SK-N-SH (cell line): ENCODE data around the gene CNTNAP1. TPM values are rescaled to one million over a fixed set of nuclear protein-coding genes. Genes with fewer than 3 reads are reported as not detected.

ENCODE experiments used
- CTCF ChIA-PET: fragments of 300-600, 350-600 bp; formaldehyde crosslinking; extraction: SDS; loops from one replicate; lab custom pipeline; 2021; lab: Yijun Ruan, JAX
- POLR2A ChIA-PET: fragments of 350-600 bp; sonication (Branson Sonifier 250); formaldehyde crosslinking; extraction: SDS; loops from one replicate; lab custom pipeline; 2020; ENCODE audit warnings: antibody characterized with exemption, inconsistent platforms; lab: Yijun Ruan, JAX
- DNase-seq: peaks from one replicate; pipeline ENCODE4 v3.0.0; 2012
- H2AFZ ChIP-seq: fragments of 200-600 bp; sonication (generic); 2 replicates; pipeline ENCODE4 v1.8.1; 2016; ENCODE audit warnings: antibody characterized with exemption, mild to moderate bottlenecking, low read depth
- H3F3A ChIP-seq: fragments of 200-600 bp; sonication (generic); replicated peaks from 2 replicates; pipeline ENCODE3; 2016; ENCODE audit warnings: antibody characterized with exemption, mild to moderate bottlenecking; ENCODE audit not compliant: insufficient read depth
- H3K27ac ChIP-seq, 2 experiments: fragments of 200-500 bp in 1 of 2; fragments of 200-600 bp in 1 of 2; sonication (Bioruptor generic) in 1 of 2; sonication (generic), shearing (Covaris generic) in 1 of 2; 2 replicates each; pipeline versions ENCODE4 v1.5.1 to v1.6.1; 2014 to 2016; ENCODE audit warnings: low read depth in 2 of 2, inconsistent platforms in 1 of 2, low read length in 1 of 2, mild to moderate bottlenecking in 1 of 2, mixed read lengths in 1 of 2
- H3K27me3 ChIP-seq: fragments of 200-600 bp; sonication (generic), shearing (Covaris generic); 2 replicates; pipeline ENCODE4 v1.6.1; 2016; ENCODE audit warnings: mixed run types; ENCODE audit not compliant: insufficient read depth
- H3K36me3 ChIP-seq, 2 experiments: fragments of 200-500 bp in 1 of 2; fragments of 200-600 bp in 1 of 2; sonication (Bioruptor generic) in 1 of 2; sonication (generic) in 1 of 2; replicated peaks in 1 of 2; 2 replicates each; pipeline versions ENCODE3 to v1.5.1; 2014 to 2016; ENCODE audit warnings: low read length in 1 of 2, mild to moderate bottlenecking in 1 of 2; ENCODE audit not compliant: insufficient read depth in 2 of 2, control insufficient read depth in 1 of 2
- H3K4me1 ChIP-seq, 2 experiments: fragments of 200-500 bp in 1 of 2; fragments of 200-600 bp in 1 of 2; sonication (Bioruptor generic) in 1 of 2; sonication (generic), shearing (Covaris generic) in 1 of 2; 2 replicates each; pipeline versions ENCODE4 v1.5.1 to v1.6.1; 2014 to 2016; ENCODE audit warnings: low read depth in 1 of 2, low read length in 1 of 2, mixed run types in 1 of 2; ENCODE audit not compliant: insufficient read depth in 2 of 2, control insufficient read depth in 1 of 2
- H3K4me2 ChIP-seq: fragments of 200-600 bp; sonication (generic), shearing (Covaris generic); 2 replicates; pipeline ENCODE4 v1.6.1; 2017; ENCODE audit warnings: mixed run types
- H3K4me3 ChIP-seq, 2 experiments: fragments of 200-500 bp in 1 of 2; fragments of 200-600 bp in 1 of 2; sonication (Bioruptor generic) in 1 of 2; sonication (generic), shearing (Covaris generic) in 1 of 2; 2 replicates each; pipeline versions ENCODE4 v1.5.1 to v1.8.1; 2014 to 2016; ENCODE audit warnings: low read depth in 2 of 2, inconsistent platforms in 1 of 2, low read length in 1 of 2, mild to moderate bottlenecking in 1 of 2, mixed read lengths in 1 of 2, moderate library complexity in 1 of 2
- H3K79me2 ChIP-seq: fragments of 200-600 bp; sonication (generic); 2 replicates; pipeline ENCODE4 v1.8.1; 2017; ENCODE audit warnings: mild to moderate bottlenecking; ENCODE audit not compliant: insufficient read depth
- H3K9ac ChIP-seq: fragments of 200-600 bp; sonication (generic); 2 replicates; pipeline ENCODE4 v1.6.1; 2017; ENCODE audit warnings: mixed run types
- H3K9me2 ChIP-seq: fragments of 200-600 bp; sonication (generic); 2 replicates; pipeline ENCODE4 v1.6.1; 2017; ENCODE audit warnings: mixed run types
- H3K9me3 ChIP-seq: fragments of 200-600 bp; sonication (generic); 2 replicates; pipeline ENCODE4 v1.6.1; 2017; ENCODE audit warnings: mixed run types, mild to moderate bottlenecking, moderate library complexity
- H4K20me1 ChIP-seq: fragments of 200-600 bp; sonication (generic); 2 replicates; pipeline ENCODE4 v1.6.1; 2017; ENCODE audit warnings: mild to moderate bottlenecking, mixed run types; ENCODE audit not compliant: insufficient read depth
- CTCF ChIP-seq: fragments of 200-600 bp; sonication (generic); IDR thresholded peaks from 2 replicates; pipeline ENCODE4 v1.6.1; 2017; ENCODE audit warnings: antibody characterized with exemption, mild to moderate bottlenecking, moderate library complexity
- ELF1 ChIP-seq: IDR thresholded peaks from 2 replicates; pipeline ENCODE4 v1.4.0; 2012
- EP300 ChIP-seq, 2 experiments: IDR thresholded peaks; 2 replicates each; pipeline versions ENCODE4 v1.4.0 to v1.6.1; 2012; ENCODE audit warnings: borderline replicate concordance in 1 of 2, low read depth in 1 of 2, low read length in 1 of 2
- EZH2phosphoT487 ChIP-seq: fragments of 200-600 bp; sonication (generic); IDR thresholded peaks from 2 replicates; pipeline ENCODE4 v1.6.1; 2017; ENCODE audit warnings: low read depth, mixed run types, mild to moderate bottlenecking, antibody characterized with exemption, moderate library complexity, borderline replicate concordance
- FOSL2 ChIP-seq: IDR thresholded peaks from 2 replicates; pipeline ENCODE4 v1.4.0; 2012; ENCODE audit warnings: low read depth, mild to moderate bottlenecking, moderate library complexity, borderline replicate concordance
- FOXM1 ChIP-seq: IDR thresholded peaks from 2 replicates; pipeline ENCODE4 v1.4.0; 2012; ENCODE audit warnings: low read depth, mild to moderate bottlenecking
- GABPA ChIP-seq: IDR thresholded peaks from 2 replicates; pipeline ENCODE4 v1.4.0; 2012; ENCODE audit warnings: low read depth, mild to moderate bottlenecking
- IRF3 ChIP-seq: fragments of 150-350 bp; IDR thresholded peaks from 2 replicates; pipeline ENCODE4 v1.6.1; 2016; ENCODE audit warnings: mild to moderate bottlenecking, low read depth, low read length
- MEF2A ChIP-seq: IDR thresholded peaks from 2 replicates; pipeline ENCODE4 v1.4.0; 2012; ENCODE audit warnings: low read depth, borderline replicate concordance
- MXI1 ChIP-seq: IDR thresholded peaks from 2 replicates; pipeline ENCODE4 v1.6.1; 2012; ENCODE audit warnings: mild to moderate bottlenecking, low read depth, low read length, improper control_type of control experiment
- POLR2AphosphoS5 ChIP-seq: IDR thresholded peaks from 2 replicates; pipeline ENCODE4 v1.6.1; 2012; ENCODE audit warnings: low read depth, low read length
- REST ChIP-seq: IDR thresholded peaks from 2 replicates; pipeline ENCODE4 v1.6.1; 2012; ENCODE audit warnings: mild to moderate bottlenecking, low read depth, low read length, moderate library complexity
- RFX5 ChIP-seq: IDR thresholded peaks from 2 replicates; pipeline ENCODE4 v1.6.1; 2012; ENCODE audit warnings: mild to moderate bottlenecking, improper control_type of control experiment, low read length
- SMC3 ChIP-seq: IDR thresholded peaks from 2 replicates; pipeline ENCODE4 v1.6.1; 2012; ENCODE audit warnings: low read depth, low read length, improper control_type of control experiment
- USF1 ChIP-seq: IDR thresholded peaks from 2 replicates; pipeline ENCODE4 v1.4.0; 2012; ENCODE audit warnings: low read depth, borderline replicate concordance
- YY1 ChIP-seq: IDR thresholded peaks from 2 replicates; pipeline ENCODE4 v1.4.0; 2012; ENCODE audit warnings: low read depth, mild to moderate bottlenecking
- ZBTB33 ChIP-seq: IDR thresholded peaks from 2 replicates; pipeline ENCODE4 v1.4.0; 2012; ENCODE audit warnings: low read depth, borderline replicate concordance
- WGBS: methylation state at CpG from one replicate; pipeline ENCODE4 v1.1.6; 2017; ENCODE audit warnings: low lambda C conversion rate; 5-methylcytosine and 5-hydroxymethylcytosine counted together
- polyA plus RNA-seq, 3 experiments: library from polyadenylated mRNA; depleted of rRNA; stranded (reverse); fragments of >200 nt; gene quantifications; 2 replicates each; pipeline ENCODE4 v1.2.3, GENCODE V29; 2012

CNTNAP1 gene
- polyA plus RNA-seq, 1 of the 3 experiments (the other 2 are of a cell fraction), result 92.7 TPM

- Histone ChIP-seq H3K4me2 (no peak overlapping the region; the same call in 1 of the 2 replicates), H3K9me2 (no peaks in the 10 kb centered on the region), H3K4me3 (no peak overlapping the region), H3K36me3 (peaks cover 15 to 51% of the 10 kb centered on the region in 2 experiments), H3K9ac (no peak overlapping the region), H2AFZ (no peak overlapping the region), H3K27me3 (no peaks in the 10 kb centered on the region), H3K27ac (no peak overlapping the region; a peak in 1 of 4 replicates), H4K20me1 (no peaks in the 10 kb centered on the region), H3F3A (peaks cover 3% of the 10 kb centered on the region), H3K4me1 (peaks cover 0 to 6% of the 10 kb centered on the region in 2 experiments; a peak in 2 of 4 replicates), H3K79me2 (no peaks in the 10 kb centered on the region), H3K9me3 (no peaks in the 10 kb centered on the region)
- ChIA-PET CTCF (interaction anchor here (1.0 to 4.7 kb wide), 3 partner anchors 19 to 125 kb away, joined by 3 to 26 read pairs (median 6); partner anchors contain the start of gene PSMC3IP), POLR2A (no interaction called here)
- TF ChIP-seq REST (no peak), ELF1 (no peak)
- no peak for DNase-seq
- 98% methylated on average over 4 of the region's 4 CpGs for WGBS
Observed at GRCh38 chr17:42699415-42699740, 17.0 kb downstream of the CNTNAP1 start.

GRCh38 chr17:42700586-42701289 lies 18.4 kb downstream of the CNTNAP1 start:
- CTCF ChIA-PET, result interaction anchor here (1.2 to 4.7 kb wide), 3 partner anchors 17 to 123 kb away, joined by 3 to 26 read pairs (median 6); partner anchors contain the start of gene PSMC3IP
- peak; percentile 5 for DNase-seq
- 80% methylated on average over 10 of the region's 10 CpGs for WGBS
- Histone ChIP-seq H3K9ac (no peak overlapping the region), H3K27me3 (no peaks in the 10 kb centered on the region), H3K9me2 (no peaks in the 10 kb centered on the region), H3K9me3 (no peaks in the 10 kb centered on the region), H3K79me2 (no peaks in the 10 kb centered on the region), H2AFZ (no peak overlapping the region), H4K20me1 (no peaks in the 10 kb centered on the region), H3K4me2 (no peak overlapping the region), H3F3A (peaks cover 3% of the 10 kb centered on the region), H3K4me1 (peaks cover 0 to 6% of the 10 kb centered on the region in 2 experiments; a peak in 2 of 4 replicates), H3K36me3 (peaks cover 20 to 52% of the 10 kb centered on the region in 2 experiments), H3K27ac (no peak overlapping the region), H3K4me3 (no peak overlapping the region)
- POLR2A ChIA-PET, result interaction anchor here (0.8 kb wide), 1 partner anchor 18 kb away, joined by 3 read pairs; no protein-coding TSS in a partner anchor
- TF ChIP-seq YY1 (no peak), MXI1 (no peak), FOXM1 (no peak), RFX5 (no peak), EP300 (IDR thresholded peaks at IDR 0.05; ENCODE audit: borderline replicate concordance in 1 of 2, low read depth in 1 of 2, low read length in 1 of 2) (no peak), USF1 (no peak), FOSL2 (no peak), GABPA (no peak), EZH2phosphoT487 (no peak), SMC3 (no peak), CTCF (no peak), IRF3 (no peak), MEF2A (no peak), POLR2AphosphoS5 (no peak), ZBTB33 (no peak)
